K562 (cell line): Measurements from ENCODE around the gene DENND5B. TPM values are rescaled to one million over a fixed set of nuclear protein-coding genes. Genes with fewer than 3 reads are reported as not detected.
A peak's percentile ranks its signal among the peaks of the same experiment; 100 is the strongest.

Experiments used
- ATAC-seq: fragments of 200-7000 bp; cut with Tn5 transposase; 3 replicates; pipeline ENCODE4 v1.9.1; 2020; ENCODE audit warnings: moderate library complexity
- BruUV-seq: library from RNA; stranded (reverse); fragments of 400-500 nt; replicated peaks from 2 replicates; lab custom pipeline; 2021; lab: Mats Ljungman, UMichigan
- CTCF ChIA-PET: fragments of 300-600 bp; formaldehyde crosslinking; extraction: SDS; loops from one replicate; lab custom pipeline; 2021; ENCODE audit warnings: low intra/inter-chr PET ratio; lab: Yijun Ruan, JAX
- POLR2A ChIA-PET: fragments of 300-600, 350-650 bp; sonication (Branson Sonifier 250); formaldehyde crosslinking; extraction: SDS; loops from one replicate; lab custom pipeline; 2021; ENCODE audit warnings: antibody characterized with exemption, inconsistent platforms; lab: Yijun Ruan, JAX
- DNase-seq, 4 experiments: peaks; one replicate each; pipeline versions ENCODE4 v3.0.0 to v3.0.0-alpha.2; 2011 to 2018; ENCODE audit warnings: low spot score in 3 of 4, mixed read lengths in 3 of 4; ENCODE audit errors: extremely low read depth in 1 of 4
- FAIRE-seq: peaks from 2 replicates; lab custom pipeline; 2011; peaks lifted over from hg19 to GRCh38; lab: Jason Lieb, UNC
- H2AFZ ChIP-seq: 2 replicates; pipeline ENCODE4 v1.6.0; 2011; ENCODE audit warnings: low read depth, low read length, control low read depth, inconsistent platforms
- H3K27ac ChIP-seq: fragments of 200-600 bp; 3 replicates; pipeline ENCODE4 v1.8.0; 2011; ENCODE audit warnings: low read depth, mild to moderate bottlenecking, control low read depth, inconsistent platforms, low read length, moderate library complexity, mixed read lengths; ENCODE audit errors: extremely low read depth
- H3K27me3 ChIP-seq, 2 experiments: fragments of 300-600 bp in 1 of 2; 2 replicates in 1 of 2; 3 replicates in 1 of 2; pipeline versions ENCODE4 v1.6.0 to v1.8.0; 2011; ENCODE audit warnings: inconsistent platforms in 2 of 2, low read length in 2 of 2, mild to moderate bottlenecking in 1 of 2, mixed read lengths in 1 of 2, moderate library complexity in 1 of 2; ENCODE audit not compliant: control insufficient read depth in 2 of 2, insufficient read depth in 2 of 2
- H3K36me3 ChIP-seq: fragments of 300-600 bp; 3 replicates; pipeline ENCODE4 v1.8.0; 2011; ENCODE audit warnings: mild to moderate bottlenecking, low read length, inconsistent platforms; ENCODE audit not compliant: control insufficient read depth, insufficient read depth
- H3K4me1 ChIP-seq, 2 experiments: fragments of 200-600 bp in 1 of 2; replicated peaks in 1 of 2; 2 replicates in 1 of 2; 3 replicates in 1 of 2; pipeline versions ENCODE4 v1.5.1 to v1.8.0; 2011; ENCODE audit warnings: inconsistent platforms in 2 of 2, low read length in 2 of 2, mild to moderate bottlenecking in 1 of 2, mixed read lengths in 1 of 2, moderate library complexity in 1 of 2; ENCODE audit not compliant: control insufficient read depth in 2 of 2, insufficient read depth in 2 of 2
- H3K4me2 ChIP-seq: 2 replicates; pipeline ENCODE4 v1.6.1; 2011; ENCODE audit warnings: low read length, control low read depth, inconsistent platforms, mixed read lengths; ENCODE audit not compliant: insufficient read depth
- H3K4me3 ChIP-seq: fragments of 200-600 bp; sonication (generic), shearing (Covaris generic); 2 replicates; pipeline ENCODE4 v1.5.1; 2016; ENCODE audit warnings: control low read depth, inconsistent platforms
- H3K79me2 ChIP-seq: fragments of 200-600 bp; 3 replicates; pipeline ENCODE4 v1.8.0; 2011; ENCODE audit warnings: low read length, inconsistent platforms; ENCODE audit not compliant: control insufficient read depth, insufficient read depth
- H3K9ac ChIP-seq, 2 experiments: 2 replicates each; pipeline versions ENCODE4 v1.6.0 to v1.6.1; 2011; ENCODE audit warnings: low read depth in 2 of 2, low read length in 2 of 2, control low read depth in 1 of 2, inconsistent platforms in 1 of 2, mild to moderate bottlenecking in 1 of 2, mixed read lengths in 1 of 2; ENCODE audit not compliant: insufficient read depth in 1 of 2
- H3K9me1 ChIP-seq: one replicate; pipeline ENCODE4 v1.6.0; 2011; ENCODE audit warnings: inconsistent platforms, mild to moderate bottlenecking, low read length, moderate library complexity; ENCODE audit not compliant: control insufficient read depth, insufficient read depth
- H3K9me3 ChIP-seq: replicated peaks from 2 replicates; pipeline ENCODE4 v1.5.1; 2011; ENCODE audit warnings: low read depth, low read length, inconsistent platforms; ENCODE audit not compliant: control insufficient read depth, insufficient read depth
- H4K20me1 ChIP-seq: replicated peaks from 2 replicates; pipeline ENCODE4 v1.6.1; 2011; ENCODE audit warnings: low read length, inconsistent platforms, mixed read lengths; ENCODE audit not compliant: control insufficient read depth, insufficient read depth
- CTCF ChIP-seq, 3 experiments: IDR thresholded peaks in 2 of 3; conservative IDR thresholded peaks in 1 of 3; 2 replicates each; pipeline ENCODE4 v1.5.1; 2011 to 2012; ENCODE audit warnings: low read length in 3 of 3, mild to moderate bottlenecking in 3 of 3, control low read depth in 2 of 3, improper control_type of control experiment in 1 of 3, inconsistent platforms in 1 of 3, low read depth in 1 of 3, mixed read lengths in 1 of 3, moderate library complexity in 1 of 3; ENCODE audit not compliant: insufficient read depth in 2 of 3
- EGR1 ChIP-seq: fragments of 450-650 bp; conservative IDR thresholded peaks from 2 replicates; pipeline ENCODE4 v1.6.1; 2017; ENCODE audit warnings: mild to moderate bottlenecking
- RAD21 ChIP-seq, 2 experiments: fragments of 250-450 bp in 1 of 2; fragments of 450-650 bp in 1 of 2; sonication (Bioruptor Pico) in 1 of 2; formaldehyde crosslinking in 1 of 2; IDR thresholded peaks in 1 of 2; conservative IDR thresholded peaks in 1 of 2; 2 replicates each; pipeline versions ENCODE4 v1.4.0 to v1.8.0; 2020 to 2022; ENCODE audit warnings: mild to moderate bottlenecking in 2 of 2, moderate library complexity in 1 of 2
- VEZF1 ChIP-seq: fragments of 200-800 bp; sonication (Bioruptor generic); IDR thresholded peaks from 2 replicates; pipeline ENCODE4 v1.6.1; 2017; ENCODE audit warnings: missing genetic modification characterization, missing compliant biosample characterization
- ZBTB11 ChIP-seq, 3 experiments: fragments of 200-800 bp in 1 of 3; fragments of 250-450 bp in 1 of 3; fragments of 450-650 bp in 1 of 3; sonication (Bioruptor Pico) in 1 of 3; sonication (Bioruptor generic) in 1 of 3; formaldehyde crosslinking in 1 of 3; IDR thresholded peaks; 2 replicates each; pipeline versions ENCODE4 v1.6.1 to v1.8.0; 2016 to 2022; ENCODE audit warnings: mild to moderate bottlenecking in 2 of 3, missing genetic modification characterization in 2 of 3, missing compliant biosample characterization in 1 of 3, moderate library complexity in 1 of 3
- WGBS: fragments of 100-300 bp; shearing (Covaris generic); methylation state at CpG from one replicate; pipeline ENCODE4 v1.1.6; 2016; ENCODE audit warnings: low coverage, mixed read lengths; ENCODE audit not compliant: insufficient coverage; ENCODE audit errors: missing lambda C conversion rate; 5-methylcytosine and 5-hydroxymethylcytosine counted together
- in situ Hi-C: fragments of 300-500 bp; cut with MboI; formaldehyde crosslinking; loops from 4 replicates; pipeline ENCODE4 v1.15.0; 2018; ENCODE audit warnings: inconsistent platforms, mixed read lengths
- intact Hi-C: fragments of 100-400 bp; cut with micrococcal nuclease; formaldehyde crosslinking; loops from 2 replicates; pipeline ENCODE4 v1.14.2; 2022
- polyA plus RNA-seq, 8 experiments: library from polyadenylated mRNA; depleted of rRNA in 4 of 8; stranded (reverse) in 5 of 8; unstranded in 3 of 8; fragments of >200 nt; fragmentation: Nextera tagmentation in 2 of 8; fragmentation: Illumina TruSeq in 1 of 8; extraction: Ambion mirVana in 2 of 8; extraction: Trizol in 1 of 8; gene quantifications; 2 replicates each; pipeline versions ENCODE4 v1.2.1 to v1.2.3, GENCODE V29; 2011 to 2014; ENCODE audit warnings: inconsistent platforms in 1 of 8, missing spikeins in 1 of 8
- total RNA-seq, 7 experiments: library from RNA; depleted of rRNA in 6 of 7; stranded (reverse); fragments of >200 nt in 6 of 7; fragmentation: Illumina TruSeq in 2 of 7; extraction: Trizol in 2 of 7; gene quantifications; 2 replicates each; pipeline versions ENCODE4 v1.2.1 to v1.2.3, GENCODE V29; 2011 to 2021; ENCODE audit warnings: low replicate concordance in 1 of 7

DENND5B gene
- total and polyA plus RNA-seq, 9 of the 15 experiments (the other 6 are each of a cell fraction or from before 2014, with no cell fraction given): 0.99 to 6.0 (median 3.6) TPM

GRCh38 chr12:31600252-31600651 is 9.3 kb upstream of the DENND5B start:
- no peaks in the 10 kb centered on the region for H4K20me1 ChIP-seq
- no peaks in the 10 kb centered on the region for H3K9me1 ChIP-seq
- ATAC-seq (peak; percentile 74), DNase-seq (peak in 1 of 4 experiments; percentile 24)
- H3K4me1 ChIP-seq: no peaks in the 10 kb centered on the region
- H3K36me3 ChIP-seq: no peaks in the 10 kb centered on the region
- TF ChIP-seq EGR1 (no peak), CTCF (IDR thresholded peaks at IDR 0.05 in 2 of 3, conservative IDR thresholded peaks at IDR 0.05 in 1 of 3; ENCODE audit: insufficient read depth in 2 of 3, low read depth in 1 of 3, low read length in 3 of 3) (peak in 2 of 3 experiments; percentile 22 to 23; a peak in 1 of 6 replicates), VEZF1 (CRISPR knock-in tag) (peak; percentile 60; the same call in 1 of the 2 replicates), RAD21 (CRISPR knock-in tag; conservative IDR thresholded peaks at IDR 0.05 in 1 of 2, IDR thresholded peaks at IDR 0.05 in 1 of 2) (peak in 1 of 2 experiments; percentile 37; a peak in 1 of 4 replicates), ZBTB11 (CRISPR knock-in tag; IDR thresholded peaks at IDR 0.05) (peak in 1 of 3 experiments; percentile 91; a peak in 2 of 6 replicates)
- TF ChIP-seq, all 486 proteins: peak for 4
- in situ Hi-C loops: no loop called here
- FAIRE-seq: peak; percentile 23
- Histone ChIP-seq H3K9ac (no peak overlapping the region), H3K9me3 (no peaks in the 10 kb centered on the region), H3K4me2 (no peak overlapping the region), H3K4me3 (no peak overlapping the region), H2AFZ (0 out of 2 replicates have a peak overlapping the region, but pooled peaks have one; percentile 5), H3K27ac (no peak overlapping the region), H3K79me2 (no peaks in the 10 kb centered on the region), H3K27me3 (peaks cover 0 to 4% of the 10 kb centered on the region in 2 experiments; a peak in 1 of 5 replicates)
- ChIA-PET POLR2A (interaction anchor here (0.7 kb wide), 1 partner anchor 52 kb away, joined by 3 read pairs; no protein-coding TSS in a partner anchor), CTCF (no interaction called here)
- intact Hi-C loops: loop anchor here (2.0 kb wide), 1 partner anchor 31 kb away; no protein-coding TSS in a partner anchor
- 10% methylated on average over 5 of the region's 5 CpGs for WGBS
- no TSS peak for BruUV-seq
